HepG2 (cell line): Measurements from ENCODE around the gene FGF19. TPM values are rescaled to one million over a fixed set of nuclear protein-coding genes. Genes with fewer than 3 reads are reported as not detected.

Experiments used
- ATAC-seq: fragments of 200-7000 bp; cut with Tn5 transposase; 3 replicates; pipeline ENCODE4 v1.9.1; 2020; ENCODE audit warnings: mild to moderate bottlenecking, moderate library complexity
- BruUV-seq: library from RNA; stranded (reverse); fragments of 400-500 nt; replicated peaks from 2 replicates; lab custom pipeline; 2021; lab: Mats Ljungman, UMichigan
- CTCF ChIA-PET: fragments of 300-600 bp; formaldehyde crosslinking; extraction: SDS; loops from one replicate; lab custom pipeline; 2021; ENCODE audit warnings: low total read pairs, inconsistent platforms, low intra/inter-chr PET ratio; lab: Yijun Ruan, JAX
- POLR2A ChIA-PET: fragments of 350-600 bp; sonication (Branson Sonifier 250); formaldehyde crosslinking; loops from one replicate; lab custom pipeline; 2020; ENCODE audit warnings: antibody characterized with exemption, inconsistent platforms; lab: Yijun Ruan, JAX
- DNase-seq: peaks from one replicate; pipeline ENCODE4 v3.0.0-alpha.2; 2015; ENCODE audit warnings: low spot score
- FAIRE-seq: peaks from 3 replicates; lab custom pipeline; 2011; peaks lifted over from hg19 to GRCh38; lab: Jason Lieb, UNC
- H2AFZ ChIP-seq: one replicate; pipeline ENCODE4 v1.6.1; 2011; ENCODE audit warnings: low read length, inconsistent platforms
- H3K27ac ChIP-seq: fragments of 300-600 bp; 3 replicates; pipeline ENCODE4 v1.8.0; 2011; ENCODE audit warnings: mixed run types, mild to moderate bottlenecking, mixed read lengths, low read length, inconsistent platforms; ENCODE audit not compliant: insufficient read depth; ENCODE audit errors: extremely low read length
- H3K27me3 ChIP-seq, 2 experiments: fragments of 200-600 bp in 1 of 2; 2 replicates in 1 of 2; 3 replicates in 1 of 2; pipeline versions ENCODE4 v1.6.0 to v1.8.0; 2011; ENCODE audit warnings: low read length in 2 of 2, mild to moderate bottlenecking in 2 of 2, moderate library complexity in 2 of 2, inconsistent platforms in 1 of 2; ENCODE audit not compliant: insufficient read depth in 2 of 2, control insufficient read depth in 1 of 2
- H3K36me3 ChIP-seq, 2 experiments: fragments of 200-600 bp in 1 of 2; replicated peaks in 1 of 2; 2 replicates in 1 of 2; 3 replicates in 1 of 2; pipeline versions ENCODE4 v1.5.1 to v1.8.0; 2011; ENCODE audit warnings: low read length in 2 of 2, inconsistent platforms in 1 of 2; ENCODE audit not compliant: insufficient read depth in 2 of 2, control insufficient read depth in 1 of 2
- H3K4me1 ChIP-seq: 2 replicates; pipeline ENCODE4 v1.5.1; 2012; ENCODE audit warnings: low read length, inconsistent platforms; ENCODE audit not compliant: insufficient read depth
- H3K4me2 ChIP-seq: 2 replicates; pipeline ENCODE4 v1.6.0; 2011; ENCODE audit warnings: low read depth, low read length, inconsistent platforms
- H3K4me3 ChIP-seq, 3 experiments: fragments of 200-600 bp in 1 of 3; sonication (generic), shearing (Covaris generic) in 1 of 3; replicated peaks in 1 of 3; 2 replicates each; pipeline ENCODE4 v1.5.1; 2011 to 2016; ENCODE audit warnings: low read length in 3 of 3, inconsistent platforms in 2 of 3, low read depth in 2 of 3, mild to moderate bottlenecking in 2 of 3, control low read depth in 1 of 3, mixed read lengths in 1 of 3; ENCODE audit not compliant: insufficient read depth in 1 of 3
- H3K79me2 ChIP-seq: one replicate; pipeline ENCODE4 v1.6.1; 2011; ENCODE audit warnings: low read length, inconsistent platforms; ENCODE audit not compliant: insufficient read depth
- H3K9ac ChIP-seq: 2 replicates; pipeline ENCODE4 v1.6.0; 2011; ENCODE audit warnings: mild to moderate bottlenecking, low read depth, low read length, inconsistent platforms; ENCODE audit not compliant: insufficient read depth
- H3K9me3 ChIP-seq: 2 replicates; pipeline ENCODE4 v1.5.1; 2012; ENCODE audit warnings: mild to moderate bottlenecking, low read length
- H4K20me1 ChIP-seq: 2 replicates; pipeline ENCODE4 v1.6.0; 2011; ENCODE audit warnings: inconsistent platforms, mild to moderate bottlenecking, low read length, moderate library complexity; ENCODE audit not compliant: insufficient read depth
- ATF7-NPFF ChIP-seq: sonication (generic); formaldehyde crosslinking; IDR thresholded peaks from 2 replicates; pipeline ENCODE4 v1.8.1; 2023; ENCODE audit warnings: mild to moderate bottlenecking, low read depth, missing genetic modification reagents, moderate library complexity
- KDM2A ChIP-seq: sonication (generic); formaldehyde crosslinking; IDR thresholded peaks from 2 replicates; pipeline ENCODE4 v1.4.0; 2020; ENCODE audit warnings: low read depth, missing genetic modification reagents, borderline replicate concordance
- RAD21 ChIP-seq: fragments of 450-650 bp; formaldehyde crosslinking; IDR thresholded peaks from 2 replicates; pipeline ENCODE4 v1.5.0; 2020; ENCODE audit warnings: mild to moderate bottlenecking
- SMC3 ChIP-seq: IDR thresholded peaks from 2 replicates; pipeline ENCODE4 v1.6.1; 2011; ENCODE audit warnings: low read length, improper control_type of control experiment
- STAG1 ChIP-seq: sonication (generic); formaldehyde crosslinking; IDR thresholded peaks from 2 replicates; pipeline ENCODE4 v1.4.0; 2020; ENCODE audit warnings: missing genetic modification reagents
- ZNF768 ChIP-seq: sonication (generic); formaldehyde crosslinking; IDR thresholded peaks from 2 replicates; pipeline ENCODE4 v1.4.0; 2020; ENCODE audit warnings: missing genetic modification reagents
- ZNF776 ChIP-seq: sonication (generic); formaldehyde crosslinking; IDR thresholded peaks from 2 replicates; pipeline ENCODE4 v1.4.0; 2020; ENCODE audit warnings: mild to moderate bottlenecking, missing genetic modification reagents
- WGBS: methylation state at CpG from one replicate; pipeline ENCODE4 v1.1.6; 2017; ENCODE audit warnings: low lambda C conversion rate; 5-methylcytosine and 5-hydroxymethylcytosine counted together
- in situ Hi-C: cut with HindIII; loops from 2 replicates; pipeline ENCODE4 v1.10.0; 2017; ENCODE audit warnings: low pct_unique_long_range_greater_than_20kb; ENCODE audit not compliant: extremely low pct_ligation_motif_present
- intact Hi-C: fragments of 100-400 bp; cut with micrococcal nuclease; formaldehyde crosslinking; loops from one replicate; pipeline ENCODE4 v1.10.0; 2022; ENCODE audit not compliant: unreplicated experiment
- polyA plus RNA-seq, 8 experiments: library from polyadenylated mRNA; depleted of rRNA in 3 of 8; stranded (reverse) in 7 of 8; unstranded in 1 of 8; fragments of >200 nt; fragmentation: Illumina TruSeq in 4 of 8; extraction: Trizol in 4 of 8; gene quantifications; 2 replicates each; pipeline versions ENCODE4 v1.2.1 to v1.2.3, GENCODE V29; 2011 to 2016; ENCODE audit warnings: low read depth in 4 of 8, missing spikeins in 1 of 8, mixed read lengths in 1 of 8; ENCODE audit not compliant: insufficient read depth in 1 of 8
- total RNA-seq, 5 experiments: library from RNA; depleted of rRNA; stranded (reverse); fragments of >200 nt; fragmentation: Illumina TruSeq; extraction: Trizol; gene quantifications; 2 replicates each; pipeline ENCODE4 v1.2.3, GENCODE V29; 2016; ENCODE audit warnings: low read depth in 1 of 5
- TF ChIP-seq, protein P1 (sequence below): sonication (generic); formaldehyde crosslinking; IDR thresholded peaks from 2 replicates; pipeline ENCODE4 v1.5.0; 2020; ENCODE audit warnings: mild to moderate bottlenecking, missing genetic modification reagents, moderate library complexity

Gene FGF19
- total and polyA plus RNA-seq, 2 of the 13 experiments (the other 11 are each of a cell fraction or from before 2014, with no cell fraction given), result 0.07 TPM; not detected in 1

DNA sequence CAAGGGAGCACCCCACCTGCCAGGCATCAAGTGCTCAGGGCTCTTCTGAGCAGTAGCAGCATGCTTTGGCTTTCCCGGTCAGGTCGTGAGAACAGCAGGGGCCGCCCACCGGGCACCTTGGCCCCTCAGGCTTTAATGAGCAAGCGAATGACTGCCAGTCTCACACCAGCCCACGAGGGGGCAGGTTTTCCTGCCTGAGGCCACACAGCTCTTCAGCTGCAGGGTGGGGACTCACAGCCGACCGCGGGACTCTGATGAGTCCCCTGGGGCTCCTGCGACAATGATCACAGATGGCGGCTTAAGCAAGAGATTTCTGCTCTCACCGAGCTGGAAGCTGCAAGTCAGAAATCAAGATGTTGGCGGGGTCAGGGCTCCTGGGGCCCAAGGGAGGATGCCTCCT lies 14.3 kb upstream of the FGF19 start:
- intact Hi-C loops, result no loop called here
- Histone ChIP-seq H3K9ac (no peak overlapping the region), H2AFZ (no peak overlapping the region), H3K9me3 (no peaks in the 10 kb centered on the region), H3K27me3 (peaks cover 2 to 53% of the 10 kb centered on the region in 2 experiments; a peak in 4 of 5 replicates), H3K4me3 (no peak overlapping the region), H3K4me1 (no peaks in the 10 kb centered on the region), H3K4me2 (no peak overlapping the region), H3K36me3 (no peaks in the 10 kb centered on the region), H4K20me1 (no peaks in the 10 kb centered on the region), H3K79me2 (no peaks in the 10 kb centered on the region), H3K27ac (no peak overlapping the region)
- peak; percentile 30 for DNase-seq
- ATAC-seq, result peak; percentile 87
- ChIA-PET POLR2A (interaction anchor here (1.1 kb wide), 1 partner anchor 9 kb away, joined by 5 read pairs; no protein-coding TSS in a partner anchor), CTCF (interaction anchor here (2.0 to 2.1 kb wide), 2 partner anchors 33 to 83 kb away, joined by 8 to 9 read pairs; no protein-coding TSS in a partner anchor)
- TF ChIP-seq ZNF768 (0 out of 2 replicates have a peak, but pooled peaks have one; percentile 35), ATF7-NPFF (CRISPR knock-in tag) (no peak), ZNF776 (CRISPR knock-in tag) (no peak), STAG1 (CRISPR knock-in tag) (peak; percentile 68), SMC3 (peak; percentile 40; the same call in 1 of the 2 replicates), KDM2A (0 out of 2 replicates have a peak, but pooled peaks have one; percentile 34), RAD21 (CRISPR knock-in tag) (peak; percentile 74)
- TF ChIP-seq, protein P1, sequence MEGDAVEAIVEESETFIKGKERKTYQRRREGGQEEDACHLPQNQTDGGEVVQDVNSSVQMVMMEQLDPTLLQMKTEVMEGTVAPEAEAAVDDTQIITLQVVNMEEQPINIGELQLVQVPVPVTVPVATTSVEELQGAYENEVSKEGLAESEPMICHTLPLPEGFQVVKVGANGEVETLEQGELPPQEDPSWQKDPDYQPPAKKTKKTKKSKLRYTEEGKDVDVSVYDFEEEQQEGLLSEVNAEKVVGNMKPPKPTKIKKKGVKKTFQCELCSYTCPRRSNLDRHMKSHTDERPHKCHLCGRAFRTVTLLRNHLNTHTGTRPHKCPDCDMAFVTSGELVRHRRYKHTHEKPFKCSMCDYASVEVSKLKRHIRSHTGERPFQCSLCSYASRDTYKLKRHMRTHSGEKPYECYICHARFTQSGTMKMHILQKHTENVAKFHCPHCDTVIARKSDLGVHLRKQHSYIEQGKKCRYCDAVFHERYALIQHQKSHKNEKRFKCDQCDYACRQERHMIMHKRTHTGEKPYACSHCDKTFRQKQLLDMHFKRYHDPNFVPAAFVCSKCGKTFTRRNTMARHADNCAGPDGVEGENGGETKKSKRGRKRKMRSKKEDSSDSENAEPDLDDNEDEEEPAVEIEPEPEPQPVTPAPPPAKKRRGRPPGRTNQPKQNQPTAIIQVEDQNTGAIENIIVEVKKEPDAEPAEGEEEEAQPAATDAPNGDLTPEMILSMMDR (CRISPR knock-in tag), result peak; percentile 69
- in situ Hi-C loops, result loop anchor here (10.0 kb wide), 1 partner anchor 477 kb away; no protein-coding TSS in a partner anchor
- WGBS, result no CpG with 5 or more reads among the region's 13 CpGs
- FAIRE-seq, result no peak
- no TSS peak for BruUV-seq
